HL-60 (cell line): Measurements from ENCODE around the gene FUT6.

Experiments
- GABPA ChIP-seq: IDR thresholded peaks from 2 replicates; pipeline ENCODE4 v1.6.1; 2012; ENCODE audit warnings: low read depth
- POLR2AphosphoS5 ChIP-seq: IDR thresholded peaks from 2 replicates; pipeline ENCODE4 v1.6.1; 2012; ENCODE audit warnings: low read depth
- TF ChIP-seq, protein P1 (sequence below): IDR thresholded peaks from one replicate; pipeline ENCODE4 v1.5.1; 2011; ENCODE audit warnings: low read length, control low read depth, inconsistent platforms; ENCODE audit not compliant: insufficient read depth
- TF ChIP-seq, protein P2 (sequence below): IDR thresholded peaks from 2 replicates; pipeline ENCODE4 v1.6.1; 2012; ENCODE audit warnings: low read depth; ENCODE audit not compliant: insufficient replicate concordance

DNA sequence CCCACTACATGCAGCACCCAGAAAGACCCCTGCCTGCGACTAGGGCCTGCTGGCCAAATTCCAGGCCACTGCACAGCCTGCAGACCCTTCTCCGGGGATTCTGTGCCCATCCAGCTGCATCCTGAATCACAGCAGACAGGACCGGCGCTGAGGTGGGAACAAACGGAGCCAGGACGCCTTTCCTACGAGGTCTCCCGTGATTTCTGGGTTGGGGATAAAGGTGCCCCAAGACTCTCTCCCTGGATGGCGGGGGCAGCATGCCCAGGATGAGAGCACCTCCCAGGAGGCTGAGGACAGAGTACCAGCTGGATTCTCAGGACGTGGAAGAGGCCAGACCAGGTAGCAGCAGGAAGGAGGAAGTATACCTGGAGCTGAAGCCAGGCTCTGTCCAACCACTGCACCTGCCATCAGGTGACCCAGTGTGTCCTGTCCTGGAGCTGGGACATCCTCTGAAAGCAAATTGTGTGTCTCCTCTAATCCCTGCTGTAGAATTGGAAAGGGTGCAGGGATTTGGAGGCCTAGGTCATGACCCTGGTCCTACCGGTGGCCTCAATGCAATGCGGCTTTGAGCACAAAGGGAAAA is 34.2 kb upstream of the FUT6 start:
- TF ChIP-seq, protein P1, sequence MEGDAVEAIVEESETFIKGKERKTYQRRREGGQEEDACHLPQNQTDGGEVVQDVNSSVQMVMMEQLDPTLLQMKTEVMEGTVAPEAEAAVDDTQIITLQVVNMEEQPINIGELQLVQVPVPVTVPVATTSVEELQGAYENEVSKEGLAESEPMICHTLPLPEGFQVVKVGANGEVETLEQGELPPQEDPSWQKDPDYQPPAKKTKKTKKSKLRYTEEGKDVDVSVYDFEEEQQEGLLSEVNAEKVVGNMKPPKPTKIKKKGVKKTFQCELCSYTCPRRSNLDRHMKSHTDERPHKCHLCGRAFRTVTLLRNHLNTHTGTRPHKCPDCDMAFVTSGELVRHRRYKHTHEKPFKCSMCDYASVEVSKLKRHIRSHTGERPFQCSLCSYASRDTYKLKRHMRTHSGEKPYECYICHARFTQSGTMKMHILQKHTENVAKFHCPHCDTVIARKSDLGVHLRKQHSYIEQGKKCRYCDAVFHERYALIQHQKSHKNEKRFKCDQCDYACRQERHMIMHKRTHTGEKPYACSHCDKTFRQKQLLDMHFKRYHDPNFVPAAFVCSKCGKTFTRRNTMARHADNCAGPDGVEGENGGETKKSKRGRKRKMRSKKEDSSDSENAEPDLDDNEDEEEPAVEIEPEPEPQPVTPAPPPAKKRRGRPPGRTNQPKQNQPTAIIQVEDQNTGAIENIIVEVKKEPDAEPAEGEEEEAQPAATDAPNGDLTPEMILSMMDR: no peak
- TF ChIP-seq, protein P2, sequence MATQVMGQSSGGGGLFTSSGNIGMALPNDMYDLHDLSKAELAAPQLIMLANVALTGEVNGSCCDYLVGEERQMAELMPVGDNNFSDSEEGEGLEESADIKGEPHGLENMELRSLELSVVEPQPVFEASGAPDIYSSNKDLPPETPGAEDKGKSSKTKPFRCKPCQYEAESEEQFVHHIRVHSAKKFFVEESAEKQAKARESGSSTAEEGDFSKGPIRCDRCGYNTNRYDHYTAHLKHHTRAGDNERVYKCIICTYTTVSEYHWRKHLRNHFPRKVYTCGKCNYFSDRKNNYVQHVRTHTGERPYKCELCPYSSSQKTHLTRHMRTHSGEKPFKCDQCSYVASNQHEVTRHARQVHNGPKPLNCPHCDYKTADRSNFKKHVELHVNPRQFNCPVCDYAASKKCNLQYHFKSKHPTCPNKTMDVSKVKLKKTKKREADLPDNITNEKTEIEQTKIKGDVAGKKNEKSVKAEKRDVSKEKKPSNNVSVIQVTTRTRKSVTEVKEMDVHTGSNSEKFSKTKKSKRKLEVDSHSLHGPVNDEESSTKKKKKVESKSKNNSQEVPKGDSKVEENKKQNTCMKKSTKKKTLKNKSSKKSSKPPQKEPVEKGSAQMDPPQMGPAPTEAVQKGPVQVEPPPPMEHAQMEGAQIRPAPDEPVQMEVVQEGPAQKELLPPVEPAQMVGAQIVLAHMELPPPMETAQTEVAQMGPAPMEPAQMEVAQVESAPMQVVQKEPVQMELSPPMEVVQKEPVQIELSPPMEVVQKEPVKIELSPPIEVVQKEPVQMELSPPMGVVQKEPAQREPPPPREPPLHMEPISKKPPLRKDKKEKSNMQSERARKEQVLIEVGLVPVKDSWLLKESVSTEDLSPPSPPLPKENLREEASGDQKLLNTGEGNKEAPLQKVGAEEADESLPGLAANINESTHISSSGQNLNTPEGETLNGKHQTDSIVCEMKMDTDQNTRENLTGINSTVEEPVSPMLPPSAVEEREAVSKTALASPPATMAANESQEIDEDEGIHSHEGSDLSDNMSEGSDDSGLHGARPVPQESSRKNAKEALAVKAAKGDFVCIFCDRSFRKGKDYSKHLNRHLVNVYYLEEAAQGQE: no peak
- TF ChIP-seq POLR2AphosphoS5 (no peak), GABPA (no peak)
